ENCODE results near the gene WDFY2.

The WDFY2 gene

GRCh38 chr13:51770681-51771417 lies 186.6 kb downstream of the WDFY2 start:
- DNase-seq (ENCODE audit: low spot score): no peak

- DNase-seq (ENCODE audit: low spot score): no peak
Measured at GRCh38 chr13:51771418-51772104, 187.3 kb downstream of the WDFY2 start.

GRCh38 chr13:51772105-51772455 lies 187.8 kb downstream of the WDFY2 start:
- DNase-seq (ENCODE audit: low spot score): no peak

GRCh38 chr13:51772781-51773180 lies 188.5 kb downstream of the WDFY2 start:
- no peak for DNase-seq (ENCODE audit: low spot score)

- no peak for DNase-seq (ENCODE audit: low spot score)
Measured at GRCh38 chr13:51773515-51773914, 189.3 kb downstream of the WDFY2 start.

GRCh38 chr13:51776179-51776578 lies 191.9 kb downstream of the WDFY2 start:
- DNase-seq (ENCODE audit: low spot score): no peak

GRCh38 chr13:51777921-51778320 lies 193.7 kb downstream of the WDFY2 start:
- no peak for DNase-seq (ENCODE audit: low spot score)

- DNase-seq (ENCODE audit: low spot score): no peak
Measured at GRCh38 chr13:51778392-51778791, 194.1 kb downstream of the WDFY2 start.

- no peak for DNase-seq (ENCODE audit: low spot score)
Measured at GRCh38 chr13:51780099-51780498, 195.8 kb downstream of the WDFY2 start.

- DNase-seq (ENCODE audit: low spot score): peak; percentile 31
Measured at GRCh38 chr13:51781246-51782022, 197.2 kb downstream of the WDFY2 start.

GRCh38 chr13:51782026-51782710 lies 197.9 kb downstream of the WDFY2 start:
- no peak for DNase-seq (ENCODE audit: low spot score)

- no peak for DNase-seq (ENCODE audit: low spot score)
Measured at GRCh38 chr13:51783428-51784094, 199.3 kb downstream of the WDFY2 start.

- no peak for DNase-seq (ENCODE audit: low spot score)
Measured at GRCh38 chr13:51784097-51784496, 199.8 kb downstream of the WDFY2 start.

- DNase-seq (ENCODE audit: low spot score): no peak
Measured at GRCh38 chr13:51785712-51786424, 201.6 kb downstream of the WDFY2 start.

GRCh38 chr13:51786425-51787265 lies 202.4 kb downstream of the WDFY2 start:
- DNase-seq (ENCODE audit: low spot score): no peak

- no peak for DNase-seq (ENCODE audit: low spot score)
Measured at GRCh38 chr13:51793570-51794271, 209.5 kb downstream of the WDFY2 start.

GRCh38 chr13:51794964-51795363 lies 210.7 kb downstream of the WDFY2 start:
- no peak for DNase-seq (ENCODE audit: low spot score)

- no peak for DNase-seq (ENCODE audit: low spot score)
Measured at GRCh38 chr13:51795419-51795818, 211.2 kb downstream of the WDFY2 start.

- DNase-seq (ENCODE audit: low spot score): no peak
Measured at GRCh38 chr13:51796546-51796945, 212.3 kb downstream of the WDFY2 start.

Data from HuH-7 (cell line).